Tibial nerve (tissue), 4 donors: Measurements from ENCODE around the gene AMPD1.

ENCODE experiments used
- CTCF ChIP-seq, 5 experiments: fragments of 200-600 bp in 3 of 5; fragments of 450-650 bp in 2 of 5; sonication (generic) in 3 of 5; IDR thresholded peaks; one replicate each; pipeline ENCODE4 v1.5.1; 2016 to 2019; ENCODE audit warnings: antibody characterized with exemption in 5 of 5, mild to moderate bottlenecking in 3 of 5, moderate library complexity in 2 of 5
- EP300 ChIP-seq, 2 donors: sonication (generic); formaldehyde crosslinking; IDR thresholded peaks; one replicate each; pipeline ENCODE4 v1.6.1; 2017; ENCODE audit warnings: antibody characterized with exemption in 2 of 2, mild to moderate bottlenecking in 1 of 2

- no peak for TF ChIP-seq CTCF (IDR thresholded peaks at IDR 0.05)
- TF ChIP-seq EP300 (IDR thresholded peaks at IDR 0.05): no peak
These were observed 33.2 kb upstream of the AMPD1 start for GRCh38 chr1:114728553-114728952.
